ENCODE data around the gene P4HA3. TPM values are rescaled to one million over a fixed set of nuclear protein-coding genes. Genes with fewer than 3 reads are reported as not detected.

The P4HA3 gene

GRCh38 chr11:74225565-74225964 lies 85.9 kb downstream of the P4HA3 start:
- no peaks in the 10 kb centered on the region for H3K9me3 ChIP-seq (replicated peaks; ENCODE audit: low read length)
- H3K4me3 ChIP-seq (ENCODE audit: low read length), result no peak overlapping the region
- H3K36me3 ChIP-seq (ENCODE audit: insufficient read depth, low read length), result peaks cover 8% of the 10 kb centered on the region
- no peak overlapping the region for H3K9ac ChIP-seq (ENCODE audit: low read depth, low read length)
- H3K27me3 ChIP-seq (ENCODE audit: control insufficient read depth, insufficient read depth, low read length), result no peaks in the 10 kb centered on the region
- no peaks in the 10 kb centered on the region for H3K4me1 ChIP-seq (ENCODE audit: control insufficient read depth, insufficient read depth, low read length)
- H3K4me2 ChIP-seq (ENCODE audit: low read length), result no peak overlapping the region

GRCh38 chr11:74221816-74222215 lies 89.6 kb downstream of the P4HA3 start:
- Histone ChIP-seq H3K4me1 (ENCODE audit: control insufficient read depth, insufficient read depth, low read length) (no peaks in the 10 kb centered on the region), H3K36me3 (ENCODE audit: insufficient read depth, low read length) (no peaks in the 10 kb centered on the region), H3K9me3 (replicated peaks; ENCODE audit: low read length) (no peaks in the 10 kb centered on the region), H3K4me3 (ENCODE audit: low read length) (no peak overlapping the region), H3K9ac (ENCODE audit: low read depth, low read length) (no peak overlapping the region), H3K4me2 (ENCODE audit: low read length) (no peak overlapping the region), H3K27me3 (ENCODE audit: control insufficient read depth, insufficient read depth, low read length) (no peaks in the 10 kb centered on the region)

- H3K9me3 ChIP-seq (replicated peaks; ENCODE audit: low read length), result no peaks in the 10 kb centered on the region
Measured at GRCh38 chr11:74220376-74220775, 91.1 kb downstream of the P4HA3 start.

More at GRCh38 chr11:74220376-74220775, 91.1 kb downstream of the P4HA3 start:
- Histone ChIP-seq H3K4me2 (ENCODE audit: low read length) (no peak overlapping the region), H3K9ac (ENCODE audit: low read depth, low read length) (no peak overlapping the region), H3K27me3 (ENCODE audit: control insufficient read depth, insufficient read depth, low read length) (no peaks in the 10 kb centered on the region), H3K4me3 (ENCODE audit: low read length) (no peak overlapping the region), H3K36me3 (ENCODE audit: insufficient read depth, low read length) (peaks cover 11% of the 10 kb centered on the region), H3K4me1 (ENCODE audit: control insufficient read depth, insufficient read depth, low read length) (no peaks in the 10 kb centered on the region)

Small RNA genes lying within 50 kb of the gene (small RNA-seq; reads per million reads assigned to genes)
- gene RF00409, result not detected

Data from skeletal muscle satellite cell (primary cell).